ENCODE measurements around the gene OSBP2. TPM values are rescaled to one million over a fixed set of nuclear protein-coding genes. Genes with fewer than 3 reads are reported as not detected.

The OSBP2 gene
- total RNA-seq, 4 donors from 2014 or later = 0.49 to 8.2 (median 0.72) TPM

DNA sequence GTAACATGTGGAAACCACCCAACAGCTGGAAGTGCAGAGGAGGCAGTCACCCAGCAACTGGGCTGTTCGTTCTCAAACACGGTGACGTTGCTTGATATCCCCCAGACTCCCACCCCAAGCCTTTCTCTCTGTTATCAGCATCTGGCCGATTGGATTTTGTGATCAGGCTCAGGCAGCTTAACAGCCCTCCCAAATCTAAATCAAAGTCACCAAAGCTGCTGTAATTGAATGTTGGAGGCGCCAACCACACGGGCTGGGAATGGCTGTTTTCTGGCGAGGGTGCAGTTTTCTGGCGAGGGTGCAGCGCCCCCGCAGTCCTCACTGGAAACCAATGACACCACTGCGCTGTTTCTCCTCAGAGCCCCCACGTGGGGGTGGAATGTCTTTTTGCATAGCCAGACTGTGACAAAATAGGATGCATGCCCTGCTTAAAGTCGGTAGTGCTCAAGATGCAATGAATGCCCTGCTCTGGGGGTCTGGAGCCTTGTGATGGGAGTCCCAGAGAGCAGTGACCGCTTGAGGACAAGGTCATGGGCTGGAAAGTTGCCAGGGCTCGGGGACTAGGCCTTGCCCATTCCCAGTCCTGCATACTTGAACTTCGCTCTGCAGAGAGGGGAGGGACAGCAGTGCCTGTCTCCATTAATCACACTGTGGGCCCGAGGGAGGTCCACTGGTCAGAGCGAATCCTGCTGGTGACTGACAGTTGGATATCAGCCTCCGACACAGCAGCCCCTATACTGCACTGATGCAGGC is 168.6 kb downstream of the OSBP2 start:
- TF ChIP-seq, protein P1, sequence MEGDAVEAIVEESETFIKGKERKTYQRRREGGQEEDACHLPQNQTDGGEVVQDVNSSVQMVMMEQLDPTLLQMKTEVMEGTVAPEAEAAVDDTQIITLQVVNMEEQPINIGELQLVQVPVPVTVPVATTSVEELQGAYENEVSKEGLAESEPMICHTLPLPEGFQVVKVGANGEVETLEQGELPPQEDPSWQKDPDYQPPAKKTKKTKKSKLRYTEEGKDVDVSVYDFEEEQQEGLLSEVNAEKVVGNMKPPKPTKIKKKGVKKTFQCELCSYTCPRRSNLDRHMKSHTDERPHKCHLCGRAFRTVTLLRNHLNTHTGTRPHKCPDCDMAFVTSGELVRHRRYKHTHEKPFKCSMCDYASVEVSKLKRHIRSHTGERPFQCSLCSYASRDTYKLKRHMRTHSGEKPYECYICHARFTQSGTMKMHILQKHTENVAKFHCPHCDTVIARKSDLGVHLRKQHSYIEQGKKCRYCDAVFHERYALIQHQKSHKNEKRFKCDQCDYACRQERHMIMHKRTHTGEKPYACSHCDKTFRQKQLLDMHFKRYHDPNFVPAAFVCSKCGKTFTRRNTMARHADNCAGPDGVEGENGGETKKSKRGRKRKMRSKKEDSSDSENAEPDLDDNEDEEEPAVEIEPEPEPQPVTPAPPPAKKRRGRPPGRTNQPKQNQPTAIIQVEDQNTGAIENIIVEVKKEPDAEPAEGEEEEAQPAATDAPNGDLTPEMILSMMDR (IDR thresholded peaks at IDR 0.05; ENCODE audit: low read depth) = no peak

GRCh38 chr22:30864441-30865420 is 170.1 kb downstream of the OSBP2 start:
- TF ChIP-seq, protein P1 (IDR thresholded peaks at IDR 0.05; ENCODE audit: low read depth) = no peak

DNA sequence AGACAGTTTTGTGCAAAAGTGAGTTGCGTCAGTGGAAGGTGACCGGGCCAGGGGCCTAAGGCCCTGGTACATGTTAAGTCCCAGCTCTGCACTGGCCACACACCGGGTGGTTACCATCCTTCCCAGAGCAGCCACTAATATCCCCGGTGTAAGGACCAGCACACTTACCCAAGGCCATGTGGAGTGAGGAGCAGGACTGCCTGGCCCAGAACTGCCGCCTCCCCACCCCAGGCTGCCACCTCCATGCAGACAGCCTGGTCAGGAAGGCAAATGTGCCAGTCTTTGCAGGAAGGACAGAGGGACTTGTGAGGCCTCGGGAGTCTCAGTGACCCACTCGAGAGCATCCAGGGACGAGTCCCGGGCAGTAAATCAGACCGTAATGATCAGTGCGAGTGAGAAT is 171.0 kb downstream of the OSBP2 start:
- TF ChIP-seq, protein P1 (IDR thresholded peaks at IDR 0.05; ENCODE audit: low read depth) = no peak

- TF ChIP-seq, protein P1 (IDR thresholded peaks at IDR 0.05; ENCODE audit: low read depth) = no peak
Observed at GRCh38 chr22:30866216-30866615, 171.5 kb downstream of the OSBP2 start.

- TF ChIP-seq, protein P1 (IDR thresholded peaks at IDR 0.05; ENCODE audit: low read depth) = no peak
Observed at GRCh38 chr22:30866811-30867271, 172.2 kb downstream of the OSBP2 start.

GRCh38 chr22:30867746-30868662 is 173.3 kb downstream of the OSBP2 start:
- TF ChIP-seq, protein P1 (IDR thresholded peaks at IDR 0.05; ENCODE audit: low read depth) = no peak
